SK-N-MC (cell line): ENCODE measurements around the gene DMRTB1.

ENCODE experiments used
- DNase-seq: peaks from one replicate; pipeline ENCODE4 v3.0.0-alpha.2; 2011; ENCODE audit warnings: low read depth, low spot score
- H3K27ac ChIP-seq: fragments of 200-600 bp; sonication (generic); 2 replicates; pipeline ENCODE4 v1.5.1; 2016; ENCODE audit warnings: mixed run types
- H3K36me3 ChIP-seq: fragments of 200-600 bp; sonication (generic); 2 replicates; pipeline ENCODE4 v1.6.1; 2017; ENCODE audit warnings: antibody characterized with exemption, low read length, mixed read lengths; ENCODE audit not compliant: insufficient read depth
- H3K4me3 ChIP-seq: fragments of 200-600 bp; sonication (generic); 2 replicates; pipeline ENCODE4 v1.5.1; 2016
- H3K9ac ChIP-seq: fragments of 200-600 bp; sonication (generic); 2 replicates; pipeline ENCODE4 v1.8.0; 2017; ENCODE audit warnings: mixed run types, mixed read lengths; ENCODE audit not compliant: insufficient read length
- H3K9me3 ChIP-seq: fragments of 200-600 bp; sonication (generic); 2 replicates; pipeline ENCODE4 v1.6.1; 2017; ENCODE audit warnings: low read depth, mild to moderate bottlenecking, antibody characterized with exemption, low read length, moderate library complexity, mixed read lengths
- EZH2 ChIP-seq: fragments of 200-600 bp; sonication (generic); IDR thresholded peaks from one replicate; pipeline ENCODE4 v1.6.1; 2017; ENCODE audit warnings: antibody characterized with exemption
- FOXP2 ChIP-seq: optimal IDR thresholded peaks from 2 replicates; pipeline ENCODE3; 2011; ENCODE audit warnings: mild to moderate bottlenecking, moderate library complexity; ENCODE audit not compliant: insufficient read depth; ENCODE audit errors: extremely low read length, control extremely low read depth
- POLR2AphosphoS5 ChIP-seq: IDR thresholded peaks from 2 replicates; pipeline ENCODE4 v1.6.1; 2012; ENCODE audit warnings: mild to moderate bottlenecking, low read depth, low read length, borderline replicate concordance

Gene DMRTB1

GRCh38 chr1:53507116-53507820, 48.1 kb downstream of the DMRTB1 start:
- H3K36me3 ChIP-seq, result no peaks in the 10 kb centered on the region
- H3K4me3 ChIP-seq, result no peak overlapping the region
- no peak overlapping the region for H3K27ac ChIP-seq
- H3K9ac ChIP-seq, result no peak overlapping the region
- TF ChIP-seq FOXP2 (no peak), EZH2 (no peak), POLR2AphosphoS5 (no peak)
- no peaks in the 10 kb centered on the region for H3K9me3 ChIP-seq
- DNase-seq, result no peak

GRCh38 chr1:53508056-53508990, 49.1 kb downstream of the DMRTB1 start:
- H3K4me3 ChIP-seq, result no peak overlapping the region
- TF ChIP-seq FOXP2 (no peak), POLR2AphosphoS5 (no peak), EZH2 (no peak)
- no peaks in the 10 kb centered on the region for H3K36me3 ChIP-seq
- no peak overlapping the region for H3K27ac ChIP-seq
- DNase-seq, result no peak
- no peak overlapping the region for H3K9ac ChIP-seq
- H3K9me3 ChIP-seq, result no peaks in the 10 kb centered on the region

- Histone ChIP-seq H3K9ac (no peak overlapping the region), H3K4me3 (no peak overlapping the region), H3K9me3 (no peaks in the 10 kb centered on the region), H3K36me3 (no peaks in the 10 kb centered on the region), H3K27ac (no peak overlapping the region)
- no peak for TF ChIP-seq FOXP2
- no peak for TF ChIP-seq POLR2AphosphoS5
- no peak for TF ChIP-seq EZH2
- no peak for DNase-seq
Observed at GRCh38 chr1:53508991-53509666, 49.9 kb downstream of the DMRTB1 start.

- H3K36me3 ChIP-seq, result no peaks in the 10 kb centered on the region
- no peak for TF ChIP-seq POLR2AphosphoS5
- TF ChIP-seq FOXP2, result no peak
- TF ChIP-seq EZH2, result no peak
- no peak for DNase-seq
- no peak overlapping the region for H3K4me3 ChIP-seq
- H3K9me3 ChIP-seq, result no peaks in the 10 kb centered on the region
- no peak overlapping the region for H3K9ac ChIP-seq
- no peak overlapping the region for H3K27ac ChIP-seq
Observed at GRCh38 chr1:53509775-53510174, 50.6 kb downstream of the DMRTB1 start.

GRCh38 chr1:53510215-53510614, 51.0 kb downstream of the DMRTB1 start:
- no peak overlapping the region for H3K27ac ChIP-seq
- H3K4me3 ChIP-seq, result no peak overlapping the region
- TF ChIP-seq EZH2, result no peak
- no peak for TF ChIP-seq POLR2AphosphoS5
- TF ChIP-seq FOXP2, result no peak
- DNase-seq, result no peak
- H3K9ac ChIP-seq, result no peak overlapping the region
- H3K9me3 ChIP-seq, result no peaks in the 10 kb centered on the region
- H3K36me3 ChIP-seq, result no peaks in the 10 kb centered on the region

- no peak overlapping the region for H3K4me3 ChIP-seq
- TF ChIP-seq POLR2AphosphoS5 (no peak), EZH2 (no peak), FOXP2 (no peak)
Observed at GRCh38 chr1:53511323-53511932, 52.2 kb downstream of the DMRTB1 start.

GRCh38 chr1:53511933-53512806, 53.0 kb downstream of the DMRTB1 start:
- peak; percentile 20 for DNase-seq
- Histone ChIP-seq H3K9me3 (no peaks in the 10 kb centered on the region), H3K36me3 (no peaks in the 10 kb centered on the region), H3K9ac (no peak overlapping the region), H3K27ac (peak overlapping the region; percentile 7; the same call in 1 of the 2 replicates), H3K4me3 (no peak overlapping the region)
- no peak for TF ChIP-seq POLR2AphosphoS5
- no peak for TF ChIP-seq EZH2
- TF ChIP-seq FOXP2, result no peak

More at GRCh38 chr1:53511323-53511932, 52.2 kb downstream of the DMRTB1 start:
- DNase-seq, result no peak
- H3K27ac ChIP-seq, result 0 out of 2 replicates have a peak overlapping the region, but pooled peaks have one; percentile 7
- H3K9me3 ChIP-seq, result no peaks in the 10 kb centered on the region
- no peak overlapping the region for H3K9ac ChIP-seq
- no peaks in the 10 kb centered on the region for H3K36me3 ChIP-seq
